Caco-2 (cell line): ENCODE data around the gene CHIC2. TPM values are rescaled to one million over a fixed set of nuclear protein-coding genes. Genes with fewer than 3 reads are reported as not detected.
"Not testable (repeated sequence)": the region's sequence is repeated elsewhere in the genome, so short reads cannot be mapped to it uniquely, and the experiment has no call there.

ENCODE experiments used
- BruUV-seq: library from RNA; stranded (reverse); fragments of 400-500 nt; replicated peaks from 2 replicates; lab custom pipeline; 2021; lab: Mats Ljungman, UMichigan
- CTCF ChIA-PET: fragments of 300-600 bp; sonication (Branson Sonifier 250); formaldehyde crosslinking; loops from one replicate; lab custom pipeline; 2022; ENCODE audit warnings: antibody characterized with exemption; lab: Charles Lee
- POLR2A ChIA-PET: fragments of 300-600 bp; sonication (Branson Sonifier 250); formaldehyde crosslinking; loops from one replicate; lab custom pipeline; 2022; ENCODE audit warnings: antibody characterized with exemption; lab: Charles Lee
- DNase-seq, 2 experiments: peaks; one replicate each; pipeline versions ENCODE4 v3.0.0 to v3.0.0-alpha.2; 2020 to 2022
- H3K27me3 ChIP-seq: replicated peaks from 2 replicates; pipeline ENCODE4 v1.6.0; 2011; ENCODE audit warnings: low read length; ENCODE audit not compliant: control insufficient read depth, insufficient read depth
- H3K36me3 ChIP-seq: 2 replicates; pipeline ENCODE4 v1.5.1; 2011; ENCODE audit warnings: low read length; ENCODE audit not compliant: control insufficient read depth, insufficient read depth
- H3K4me1 ChIP-seq: fragments of 250-450 bp; sonication (Bioruptor Pico); 2 replicates; pipeline ENCODE4 v1.5.1; 2020; ENCODE audit warnings: mild to moderate bottlenecking
- H3K4me3 ChIP-seq: 2 replicates; pipeline ENCODE4 v1.5.1; 2011; ENCODE audit warnings: low read depth, mild to moderate bottlenecking, control low read depth, low read length
- H3K9me3 ChIP-seq: fragments of 250-450 bp; sonication (Bioruptor Pico); 2 replicates; pipeline ENCODE4 v1.5.1; 2020; ENCODE audit warnings: mild to moderate bottlenecking, moderate library complexity
- H3K27ac Mint-ChIP-seq: one replicate; pipeline ENCODE4 v1.8.0; 2022; ENCODE audit warnings: mixed read lengths; ENCODE audit not compliant: unreplicated experiment
- H3K27me3 Mint-ChIP-seq: one replicate; pipeline ENCODE4 v1.8.0; 2022; ENCODE audit warnings: mixed read lengths; ENCODE audit not compliant: insufficient read depth, unreplicated experiment
- H3K36me3 Mint-ChIP-seq: one replicate; pipeline ENCODE4 v1.8.0; 2022; ENCODE audit warnings: mild to moderate bottlenecking, mixed read lengths; ENCODE audit not compliant: insufficient read depth, unreplicated experiment
- H3K4me1 Mint-ChIP-seq: one replicate; pipeline ENCODE4 v1.8.0; 2022; ENCODE audit warnings: low read depth, mixed read lengths; ENCODE audit not compliant: unreplicated experiment
- H3K4me3 Mint-ChIP-seq: one replicate; pipeline ENCODE4 v1.8.0; 2022; ENCODE audit warnings: mild to moderate bottlenecking, moderate library complexity, mixed read lengths; ENCODE audit not compliant: unreplicated experiment
- H3K9me3 Mint-ChIP-seq: one replicate; pipeline ENCODE4 v1.8.0; 2022; ENCODE audit warnings: mixed read lengths; ENCODE audit not compliant: unreplicated experiment
- CTCF ChIP-seq, 2 experiments: fragments of 200-600 bp in 1 of 2; IDR thresholded peaks; 1 replicate in 1 of 2; 2 replicates in 1 of 2; pipeline versions ENCODE4 v1.5.1 to v1.8.0; 2011 to 2022; ENCODE audit warnings: antibody characterized with exemption in 1 of 2, control low read depth in 1 of 2, inconsistent platforms in 1 of 2, low read depth in 1 of 2, low read length in 1 of 2, mild to moderate bottlenecking in 1 of 2, moderate library complexity in 1 of 2; ENCODE audit not compliant: insufficient read depth in 1 of 2, severe bottlenecking in 1 of 2, unreplicated experiment in 1 of 2
- intact Hi-C: fragments of 100-400 bp; cut with micrococcal nuclease; formaldehyde crosslinking; loops from one replicate; pipeline ENCODE4 v1.10.0; 2022; ENCODE audit not compliant: unreplicated experiment
- total RNA-seq: library from RNA; stranded (reverse); gene quantifications from 2 replicates; pipeline ENCODE4 v1.2.3, GENCODE V29; 2022

The CHIC2 gene
- total RNA-seq, 1 experiment from 2014 or later, result 30.0 TPM

- POLR2A ChIA-PET, result no interaction called here
- no peak for DNase-seq
Observed at GRCh38 chr4:54055494-54055893, 8.9 kb downstream of the CHIC2 start.

GRCh38 chr4:54054501-54054900 lies 9.9 kb downstream of the CHIC2 start:
- intact Hi-C loops, result no loop called here
- Histone ChIP-seq H3K4me3 (no peak overlapping the region), H3K27me3 (no peaks in the 10 kb centered on the region), H3K9me3 (no peaks in the 10 kb centered on the region), H3K4me1 (peaks cover 46% of the 10 kb centered on the region), H3K36me3 (no peaks in the 10 kb centered on the region)
- H3K4me3 Mint-ChIP-seq, result no peak overlapping the region
- CTCF ChIA-PET, result no interaction called here
- H3K27ac Mint-ChIP-seq, result no peak overlapping the region
- TF ChIP-seq CTCF (IDR thresholded peaks at IDR 0.05; ENCODE audit: insufficient read depth in 1 of 2, low read depth in 1 of 2, low read length in 1 of 2, severe bottlenecking in 1 of 2, unreplicated experiment in 1 of 2), result no peak
- no TSS peak for BruUV-seq
- POLR2A ChIA-PET, result no interaction called here
- no peaks in the 10 kb centered on the region for H3K36me3 Mint-ChIP-seq
- peaks cover 51% of the 10 kb centered on the region for H3K4me1 Mint-ChIP-seq
- no peaks in the 10 kb centered on the region for H3K27me3 Mint-ChIP-seq
- H3K9me3 Mint-ChIP-seq, result no peaks in the 10 kb centered on the region
- no peak for DNase-seq

More at GRCh38 chr4:54055494-54055893, 8.9 kb downstream of the CHIC2 start:
- H3K36me3 ChIP-seq, result no peaks in the 10 kb centered on the region
- peaks cover 48% of the 10 kb centered on the region for H3K4me1 Mint-ChIP-seq
- no TSS peak for BruUV-seq
- no peaks in the 10 kb centered on the region for H3K9me3 ChIP-seq
- no peak overlapping the region for H3K4me3 ChIP-seq
- no peaks in the 10 kb centered on the region for H3K27me3 Mint-ChIP-seq
- no peak overlapping the region for H3K27ac Mint-ChIP-seq
- no peak for TF ChIP-seq CTCF (IDR thresholded peaks at IDR 0.05; ENCODE audit: insufficient read depth in 1 of 2, low read depth in 1 of 2, low read length in 1 of 2, severe bottlenecking in 1 of 2, unreplicated experiment in 1 of 2)
- H3K4me1 ChIP-seq, result peaks cover 46% of the 10 kb centered on the region
- CTCF ChIA-PET, result no interaction called here
- no peaks in the 10 kb centered on the region for H3K36me3 Mint-ChIP-seq
- no peak overlapping the region for H3K4me3 Mint-ChIP-seq
- H3K9me3 Mint-ChIP-seq, result no peaks in the 10 kb centered on the region
- intact Hi-C loops, result no loop called here
- no peaks in the 10 kb centered on the region for H3K27me3 ChIP-seq

- H3K27me3 ChIP-seq, H3K4me3 ChIP-seq, H3K9me3 ChIP-seq, intact Hi-C loops, H3K36me3 Mint-ChIP-seq, H3K27ac Mint-ChIP-seq, DNase-seq, H3K36me3 ChIP-seq, H3K9me3 Mint-ChIP-seq, H3K4me3 Mint-ChIP-seq, H3K27me3 Mint-ChIP-seq, BruUV-seq: not testable (repeated sequence)
- H3K4me1 ChIP-seq, result peaks cover 57% of the 10 kb centered on the region
- ChIA-PET POLR2A (interaction anchor here (0.6 kb wide), 2 partner anchors 10 to 88 kb away, joined by 4 to 9 read pairs; no protein-coding TSS in a partner anchor), CTCF (interaction anchor here (0.7 kb wide), 1 partner anchor 1414 kb away, joined by 3 read pairs; no protein-coding TSS in a partner anchor)
- peaks cover 54% of the 10 kb centered on the region for H3K4me1 Mint-ChIP-seq
Observed at GRCh38 chr4:54053322-54053721, 11.1 kb downstream of the CHIC2 start.
